ENCODE results near the gene AKAP6.
A peak's percentile ranks its signal among the peaks of the same experiment; 100 is the strongest.

AKAP6 gene

DNA sequence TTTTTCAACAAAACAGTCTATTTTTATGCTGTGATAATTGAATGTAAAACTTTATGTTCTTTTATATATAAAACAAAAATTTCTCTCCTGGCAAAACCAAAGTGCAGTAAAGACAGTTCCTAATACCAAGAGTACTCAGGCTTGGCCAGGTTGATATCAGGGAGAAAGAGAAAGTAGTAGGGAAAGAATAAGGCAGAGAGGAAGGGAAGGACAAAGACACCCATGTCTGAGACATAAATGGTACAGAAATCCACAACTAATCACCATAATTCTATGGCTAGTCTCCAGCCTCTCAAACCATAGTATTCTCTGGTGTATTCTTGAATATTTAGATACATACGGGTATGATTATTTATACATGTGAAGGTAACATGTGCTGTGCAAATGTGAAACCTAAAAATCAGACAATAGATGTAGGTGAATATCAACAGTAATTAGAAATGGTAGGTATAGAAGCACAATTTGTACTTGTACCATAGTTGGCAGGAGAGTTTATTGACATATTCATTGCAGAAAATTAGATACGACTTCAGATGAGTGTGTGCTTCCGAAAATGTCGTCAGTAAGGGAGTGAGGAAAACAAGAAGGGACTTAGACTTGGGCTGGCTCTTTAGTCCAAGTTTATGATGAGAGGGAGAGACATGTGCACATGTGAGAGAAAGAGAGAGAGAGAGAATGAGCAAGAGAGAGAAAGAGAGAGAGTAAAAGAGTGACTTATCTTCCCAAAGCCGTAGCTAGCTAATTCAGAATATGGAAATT, 378.8 kb downstream of the AKAP6 start:
- no peak for DNase-seq
- no peak overlapping the region for H3K4me3 Mint-ChIP-seq
- TF ChIP-seq, protein P1, sequence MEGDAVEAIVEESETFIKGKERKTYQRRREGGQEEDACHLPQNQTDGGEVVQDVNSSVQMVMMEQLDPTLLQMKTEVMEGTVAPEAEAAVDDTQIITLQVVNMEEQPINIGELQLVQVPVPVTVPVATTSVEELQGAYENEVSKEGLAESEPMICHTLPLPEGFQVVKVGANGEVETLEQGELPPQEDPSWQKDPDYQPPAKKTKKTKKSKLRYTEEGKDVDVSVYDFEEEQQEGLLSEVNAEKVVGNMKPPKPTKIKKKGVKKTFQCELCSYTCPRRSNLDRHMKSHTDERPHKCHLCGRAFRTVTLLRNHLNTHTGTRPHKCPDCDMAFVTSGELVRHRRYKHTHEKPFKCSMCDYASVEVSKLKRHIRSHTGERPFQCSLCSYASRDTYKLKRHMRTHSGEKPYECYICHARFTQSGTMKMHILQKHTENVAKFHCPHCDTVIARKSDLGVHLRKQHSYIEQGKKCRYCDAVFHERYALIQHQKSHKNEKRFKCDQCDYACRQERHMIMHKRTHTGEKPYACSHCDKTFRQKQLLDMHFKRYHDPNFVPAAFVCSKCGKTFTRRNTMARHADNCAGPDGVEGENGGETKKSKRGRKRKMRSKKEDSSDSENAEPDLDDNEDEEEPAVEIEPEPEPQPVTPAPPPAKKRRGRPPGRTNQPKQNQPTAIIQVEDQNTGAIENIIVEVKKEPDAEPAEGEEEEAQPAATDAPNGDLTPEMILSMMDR (IDR thresholded peaks at IDR 0.05) = no peak
- no peaks in the 10 kb centered on the region for H3K36me3 Mint-ChIP-seq (ENCODE audit: low read depth)
- peaks cover 23% of the 10 kb centered on the region for H3K4me1 Mint-ChIP-seq
- H3K27ac Mint-ChIP-seq = no peak overlapping the region
- peaks cover 3% of the 10 kb centered on the region for H3K27me3 Mint-ChIP-seq (ENCODE audit: low read depth, poor library complexity)
- H3K9me3 Mint-ChIP-seq = no peaks in the 10 kb centered on the region

DNA sequence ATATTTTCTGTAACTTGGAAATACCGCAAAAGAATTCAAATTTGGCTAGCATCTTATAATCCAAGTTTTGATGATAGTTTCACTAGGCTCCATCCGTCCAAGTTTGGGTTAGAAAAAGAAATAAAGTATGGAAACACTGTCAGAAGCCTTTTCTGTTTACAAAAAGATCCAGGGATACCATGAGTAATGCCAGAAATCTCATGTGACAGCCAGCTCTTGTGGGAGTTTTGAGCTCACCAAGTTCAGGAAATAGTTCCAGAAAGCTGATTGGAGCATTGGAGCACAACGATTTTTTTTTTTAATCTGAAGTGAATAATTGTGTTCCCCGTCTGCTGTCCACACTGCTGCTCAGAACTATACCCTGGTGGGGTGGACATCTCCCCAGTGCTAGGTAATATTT, 379.9 kb downstream of the AKAP6 start:
- TF ChIP-seq, protein P1 (IDR thresholded peaks at IDR 0.05) = no peak
- no peak for DNase-seq
- Mint-ChIP-seq H3K27ac (no peak overlapping the region), H3K36me3 (ENCODE audit: low read depth) (no peaks in the 10 kb centered on the region), H3K9me3 (no peaks in the 10 kb centered on the region), H3K27me3 (ENCODE audit: low read depth, poor library complexity) (peaks cover 3% of the 10 kb centered on the region), H3K4me1 (peaks cover 20% of the 10 kb centered on the region), H3K4me3 (no peak overlapping the region)

DNA sequence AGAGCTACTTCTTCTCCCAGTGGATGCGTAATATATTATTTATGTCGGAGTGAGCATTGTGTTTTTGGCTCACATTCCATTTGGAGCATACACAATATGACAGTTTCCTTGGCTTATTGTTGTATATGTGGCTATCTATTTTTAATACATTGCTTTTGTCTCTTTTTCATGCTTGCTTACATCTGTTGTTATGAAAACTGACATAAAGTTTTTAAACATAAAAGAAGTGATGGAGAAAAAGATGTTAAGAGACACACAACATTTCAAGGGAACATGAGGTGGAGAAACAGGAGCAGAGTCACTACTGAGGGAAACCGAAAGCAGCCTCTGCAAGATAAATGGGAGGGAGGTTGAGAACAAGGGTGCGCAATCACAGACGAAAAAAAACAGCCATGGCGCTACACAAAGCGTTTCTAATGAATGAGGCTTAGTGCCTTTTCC, 381.2 kb downstream of the AKAP6 start:
- no peak for DNase-seq
- Mint-ChIP-seq H3K27ac (no peak overlapping the region), H3K4me3 (no peak overlapping the region), H3K9me3 (no peaks in the 10 kb centered on the region), H3K27me3 (ENCODE audit: low read depth, poor library complexity) (peaks cover 3% of the 10 kb centered on the region), H3K4me1 (peaks cover 20% of the 10 kb centered on the region), H3K36me3 (ENCODE audit: low read depth) (no peaks in the 10 kb centered on the region)
- TF ChIP-seq, protein P1 (IDR thresholded peaks at IDR 0.05) = no peak

DNA sequence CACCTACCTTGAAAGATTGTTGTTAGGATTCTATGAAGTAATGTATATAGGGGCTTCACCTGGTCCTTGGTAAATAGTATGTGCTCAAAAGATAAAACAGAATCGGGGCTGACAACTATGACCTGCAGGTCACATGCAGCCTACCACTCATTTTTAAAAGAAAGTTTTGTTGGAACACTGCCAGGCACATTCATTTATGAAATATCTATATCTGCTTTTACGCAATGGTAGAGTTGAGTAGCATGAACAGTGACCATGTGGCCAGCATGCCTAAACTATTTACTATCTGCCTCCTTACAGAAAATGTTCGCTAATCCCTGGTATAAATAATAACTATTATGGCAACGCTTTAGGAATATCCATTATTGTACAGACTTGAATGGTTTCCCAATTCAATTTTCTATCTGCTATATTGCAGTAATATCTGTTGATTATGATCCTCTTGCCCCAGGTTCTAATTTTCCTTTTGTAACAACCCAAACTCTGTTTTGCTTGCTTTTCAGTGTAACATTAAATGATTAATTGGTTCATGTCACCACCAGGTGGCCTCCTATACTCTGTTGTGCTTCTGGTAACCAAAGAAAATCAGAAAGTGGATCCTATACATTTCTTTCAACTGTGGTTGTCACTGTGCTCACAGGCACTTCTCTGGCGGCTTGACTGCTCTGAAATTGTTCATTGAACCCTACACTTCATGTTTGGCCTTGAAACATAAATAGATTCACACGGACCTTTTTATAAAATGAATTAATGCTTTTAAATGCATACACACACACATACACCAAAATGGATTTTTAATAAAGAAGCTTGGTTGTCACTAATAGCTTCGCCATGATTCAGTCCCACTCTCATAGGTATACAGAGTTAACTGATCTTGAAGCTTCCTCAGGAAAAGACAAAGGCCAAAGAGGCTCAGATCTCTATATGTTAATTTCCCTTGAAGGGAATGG, 381.9 kb downstream of the AKAP6 start:
- Mint-ChIP-seq H3K4me1 (peaks cover 20% of the 10 kb centered on the region), H3K27me3 (ENCODE audit: low read depth, poor library complexity) (peaks cover 3% of the 10 kb centered on the region), H3K9me3 (no peaks in the 10 kb centered on the region), H3K4me3 (no peak overlapping the region), H3K36me3 (ENCODE audit: low read depth) (no peaks in the 10 kb centered on the region), H3K27ac (no peak overlapping the region)
- TF ChIP-seq, protein P1 (IDR thresholded peaks at IDR 0.05) = peak; percentile 49
- DNase-seq = peak; percentile 19

DNA sequence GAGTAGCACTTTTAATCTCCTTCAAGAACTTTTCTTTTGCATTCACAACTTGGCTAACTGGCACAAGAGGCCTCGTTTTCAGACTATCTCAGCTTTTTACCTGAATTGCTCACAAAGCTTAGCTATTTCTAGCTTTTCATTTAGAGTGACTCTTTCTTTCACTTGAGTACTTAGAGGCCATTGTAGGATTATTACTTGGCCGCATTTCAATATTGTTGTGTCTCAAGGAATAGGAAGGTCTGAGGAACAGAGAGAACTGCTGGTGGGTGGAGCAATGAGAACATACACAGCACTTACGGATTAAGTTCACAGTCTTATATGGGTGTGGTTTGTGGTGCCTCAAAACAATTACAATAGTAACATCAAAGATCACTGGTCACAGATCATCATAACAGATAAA, 384.8 kb downstream of the AKAP6 start:
- DNase-seq = no peak
- H3K27me3 Mint-ChIP-seq (ENCODE audit: low read depth, poor library complexity) = peaks cover 3% of the 10 kb centered on the region
- no peaks in the 10 kb centered on the region for H3K9me3 Mint-ChIP-seq
- peaks cover 20% of the 10 kb centered on the region for H3K4me1 Mint-ChIP-seq
- TF ChIP-seq, protein P1 (IDR thresholded peaks at IDR 0.05) = no peak
- H3K4me3 Mint-ChIP-seq = no peak overlapping the region
- no peak overlapping the region for H3K27ac Mint-ChIP-seq
- no peaks in the 10 kb centered on the region for H3K36me3 Mint-ChIP-seq (ENCODE audit: low read depth)
